Cardiac muscle cell (in vitro differentiated cells and primary cell): ENCODE data around the gene SGO2. TPM values are rescaled to one million over a fixed set of nuclear protein-coding genes. Genes with fewer than 3 reads are reported as not detected.

Experiments used
- DNase-seq, 2 donors: peaks; one replicate each; pipeline versions ENCODE4 v3.0.0 to v3.0.0-alpha.2; 2010 to 2017; ENCODE audit warnings: low read depth in 1 of 2, low spot score in 1 of 2
- H3K27ac ChIP-seq: fragments of 200-600 bp; sonication (generic); 2 replicates; pipeline ENCODE4 v1.5.1; 2016
- H3K27me3 ChIP-seq: fragments of 200-600 bp; sonication (generic); 2 replicates; pipeline ENCODE4 v1.6.0; 2016; ENCODE audit warnings: control low read depth
- H3K36me3 ChIP-seq: fragments of 200-600 bp; sonication (generic); 2 replicates; pipeline ENCODE4 v1.5.1; 2016; ENCODE audit warnings: control low read depth
- H3K4me1 ChIP-seq: fragments of 200-600 bp; sonication (generic); 2 replicates; pipeline ENCODE4 v1.8.1; 2017; ENCODE audit warnings: low read depth, mild to moderate bottlenecking, mixed run types
- H3K4me3 ChIP-seq: fragments of 200-600 bp; sonication (generic); 2 replicates; pipeline ENCODE4 v1.5.1; 2016; ENCODE audit warnings: mild to moderate bottlenecking
- H3K9me3 ChIP-seq: fragments of 200-600 bp; sonication (generic); 2 replicates; pipeline ENCODE4 v1.5.1; 2017; ENCODE audit warnings: low read depth, mild to moderate bottlenecking, control low read depth
- CTCF ChIP-seq: IDR thresholded peaks from 2 replicates; pipeline ENCODE4 v1.5.1; 2012; ENCODE audit warnings: low read depth, mild to moderate bottlenecking, low read length
- polyA plus RNA-seq: library from polyadenylated mRNA; unstranded; fragments of >200 nt; fragmentation: Nextera tagmentation; extraction: Ambion mirVana; gene quantifications from 2 replicates; pipeline ENCODE4 v1.2.1, GENCODE V29; 2016
- total RNA-seq: library from RNA; depleted of rRNA; stranded (reverse); fragments of >200 nt; gene quantifications from 2 replicates; pipeline ENCODE4 v1.2.3, GENCODE V29; 2016

Gene SGO2
- total and polyA plus RNA-seq, 2 experiments from 2014 or later: 8.1 to 13.9 TPM

GRCh38 chr2:200600549-200601225 is 74.7 kb downstream of the SGO2 start:
- Histone ChIP-seq H3K27ac (no peak overlapping the region), H3K36me3 (no peaks in the 10 kb centered on the region), H3K9me3 (no peaks in the 10 kb centered on the region), H3K27me3 (no peaks in the 10 kb centered on the region), H3K4me1 (no peaks in the 10 kb centered on the region), H3K4me3 (no peak overlapping the region)
- no peak for TF ChIP-seq CTCF
- DNase-seq: no peak

- TF ChIP-seq CTCF: no peak
- H3K36me3 ChIP-seq: no peaks in the 10 kb centered on the region
- no peak for DNase-seq
- no peaks in the 10 kb centered on the region for H3K9me3 ChIP-seq
- no peaks in the 10 kb centered on the region for H3K27me3 ChIP-seq
- H3K4me3 ChIP-seq: no peak overlapping the region
- H3K27ac ChIP-seq: no peak overlapping the region
- no peaks in the 10 kb centered on the region for H3K4me1 ChIP-seq
Observed at GRCh38 chr2:200602584-200602983, 76.6 kb downstream of the SGO2 start.

GRCh38 chr2:200603972-200604371 is 78.0 kb downstream of the SGO2 start:
- Histone ChIP-seq H3K36me3 (no peaks in the 10 kb centered on the region), H3K4me1 (no peaks in the 10 kb centered on the region), H3K9me3 (no peaks in the 10 kb centered on the region), H3K4me3 (no peak overlapping the region), H3K27ac (no peak overlapping the region), H3K27me3 (no peaks in the 10 kb centered on the region)
- DNase-seq: peak in 1 of 2 donors; percentile 62
- no peak for TF ChIP-seq CTCF

GRCh38 chr2:200604571-200605255 is 78.7 kb downstream of the SGO2 start:
- TF ChIP-seq CTCF: no peak
- no peak overlapping the region for H3K27ac ChIP-seq
- H3K4me1 ChIP-seq: no peaks in the 10 kb centered on the region
- H3K27me3 ChIP-seq: no peaks in the 10 kb centered on the region
- no peaks in the 10 kb centered on the region for H3K36me3 ChIP-seq
- no peak overlapping the region for H3K4me3 ChIP-seq
- no peaks in the 10 kb centered on the region for H3K9me3 ChIP-seq
- DNase-seq: peak in 1 of 2 donors; percentile 69

- DNase-seq: no peak
- H3K27ac ChIP-seq: no peak overlapping the region
- H3K27me3 ChIP-seq: no peaks in the 10 kb centered on the region
- H3K9me3 ChIP-seq: no peaks in the 10 kb centered on the region
- H3K36me3 ChIP-seq: no peaks in the 10 kb centered on the region
- H3K4me3 ChIP-seq: no peak overlapping the region
- H3K4me1 ChIP-seq: no peaks in the 10 kb centered on the region
- TF ChIP-seq CTCF: no peak
Observed at GRCh38 chr2:200608341-200609027, 82.5 kb downstream of the SGO2 start.
